Sigmoid colon (tissue), 7 donors: ENCODE results near the gene FRZB. TPM values are rescaled to one million over a fixed set of nuclear protein-coding genes. Genes with fewer than 3 reads are reported as not detected.

ENCODE experiments used
- DNase-seq: peaks from one replicate; pipeline ENCODE4 v3.0.0-alpha.2; 2019
- H3K27ac ChIP-seq, 4 donors: fragments of 200-600 bp; sonication (generic); one replicate each; pipeline ENCODE4 v1.5.1; 2016 to 2019; ENCODE audit warnings: mild to moderate bottlenecking in 1 of 4
- H3K27me3 ChIP-seq, 3 donors: fragments of 200-600 bp; sonication (generic); one replicate each; pipeline ENCODE4 v1.5.1; 2019; ENCODE audit warnings: mild to moderate bottlenecking in 1 of 3
- H3K36me3 ChIP-seq, 4 donors: fragments of 200-600 bp; sonication (generic); one replicate each; pipeline ENCODE4 v1.5.1; 2016 to 2019
- H3K4me1 ChIP-seq, 4 donors: fragments of 200-600 bp; sonication (generic); one replicate each; pipeline ENCODE4 v1.5.1; 2017 to 2019
- H3K4me3 ChIP-seq, 4 donors: fragments of 200-600 bp; sonication (generic); one replicate each; pipeline ENCODE4 v1.5.1; 2017 to 2019; ENCODE audit warnings: mild to moderate bottlenecking in 2 of 4, moderate library complexity in 1 of 4
- H3K9me3 ChIP-seq, 4 donors: fragments of 200-600 bp in 3 of 4; sonication (generic) in 3 of 4; one replicate each; pipeline versions ENCODE4 v1.5.1 to v1.6.1; 2013 to 2019
- CTCF ChIP-seq, 4 experiments: fragments of 450-650 bp in 3 of 4; fragments of 200-600 bp in 1 of 4; IDR thresholded peaks; one replicate each; pipeline ENCODE4 v1.5.1; 2016 to 2019; ENCODE audit warnings: antibody characterized with exemption in 4 of 4, mild to moderate bottlenecking in 3 of 4, moderate library complexity in 2 of 4
- EP300 ChIP-seq, 4 donors: sonication (generic); formaldehyde crosslinking; IDR thresholded peaks; one replicate each; pipeline ENCODE4 v1.6.1; 2017; ENCODE audit warnings: antibody characterized with exemption in 4 of 4
- POLR2A ChIP-seq, 2 donors: fragments of 450-650 bp; IDR thresholded peaks; one replicate each; pipeline ENCODE4 v1.6.1; 2016; ENCODE audit warnings: antibody characterized with exemption in 2 of 2, mild to moderate bottlenecking in 2 of 2, moderate library complexity in 2 of 2
- POLR2AphosphoS5 ChIP-seq, 4 donors: sonication (generic); formaldehyde crosslinking; IDR thresholded peaks; one replicate each; pipeline ENCODE4 v1.6.1; 2017; ENCODE audit warnings: antibody characterized with exemption in 4 of 4
- WGBS, 2 donors: extraction: QIAGEN DNeasy Blood & Tissue Kit; methylation state at CpG; one replicate each; pipeline ENCODE4 v1.1.7; 2013; 5-methylcytosine and 5-hydroxymethylcytosine counted together
- intact Hi-C: fragments of 100-400 bp; cut with DNase I; formaldehyde crosslinking; loops from one replicate; pipeline ENCODE4 v1.15.1; 2023
- polyA plus RNA-seq, 3 donors: library from polyadenylated mRNA; stranded (reverse); fragments of 200-250 nt; gene quantifications; one replicate each; pipeline ENCODE4 v1.2.3, GENCODE V29; 2013
- total RNA-seq, 4 donors: library from RNA; depleted of rRNA; stranded (reverse); fragments of >200 nt; gene quantifications; one replicate each; pipeline ENCODE4 v1.1.0, GENCODE V29; 2016
- donor health status: healthy with polysubstance abuse.
- donor health status: Bipolar disorder and iron deficiency.
- donor health status: healthy.

Gene FRZB
- total and polyA plus RNA-seq, 7 donors = 3.7 to 14.7 (median 8.2) TPM

- peaks cover 0 to 8% (median 0%) of the 10 kb centered on the region in 4 donors for H3K36me3 ChIP-seq
- TF ChIP-seq POLR2A (IDR thresholded peaks at IDR 0.05) = no peak
- DNase-seq = no peak
- H3K4me3 ChIP-seq = no peak overlapping the region
- H3K4me1 ChIP-seq = peaks cover 0 to 8% (median 4%) of the 10 kb centered on the region in 4 donors
- H3K27me3 ChIP-seq = no peaks in the 10 kb centered on the region
- intact Hi-C loops = no loop called here
- H3K9me3 ChIP-seq = no peaks in the 10 kb centered on the region
- no peak overlapping the region for H3K27ac ChIP-seq
Measured at GRCh38 chr2:182906454-182906853, 40.0 kb upstream of the FRZB start.

GRCh38 chr2:182904844-182905243 is 38.4 kb upstream of the FRZB start:
- no peak overlapping the region for H3K27ac ChIP-seq
- peaks cover 0 to 8% (median 4%) of the 10 kb centered on the region in 4 donors for H3K4me1 ChIP-seq
- no peaks in the 10 kb centered on the region for H3K36me3 ChIP-seq
- H3K9me3 ChIP-seq = no peaks in the 10 kb centered on the region
- no peak overlapping the region for H3K4me3 ChIP-seq
- WGBS, 2 donors = 67 to 91% methylated on average over 1 of the region's 1 CpG
- no peak for DNase-seq
- no peak for TF ChIP-seq EP300 (IDR thresholded peaks at IDR 0.05)
- no peak for TF ChIP-seq POLR2A (IDR thresholded peaks at IDR 0.05)
- no peak for TF ChIP-seq CTCF (IDR thresholded peaks at IDR 0.05)
- TF ChIP-seq POLR2AphosphoS5 (IDR thresholded peaks at IDR 0.05) = no peak
- intact Hi-C loops = no loop called here
- H3K27me3 ChIP-seq = no peaks in the 10 kb centered on the region

GRCh38 chr2:182903566-182903965 is 37.1 kb upstream of the FRZB start:
- no peak for TF ChIP-seq POLR2A (IDR thresholded peaks at IDR 0.05)
- TF ChIP-seq POLR2AphosphoS5 (IDR thresholded peaks at IDR 0.05) = peak in 1 of 4 donors; percentile 28
- no peak for TF ChIP-seq EP300 (IDR thresholded peaks at IDR 0.05)

GRCh38 chr2:182901748-182902147 is 35.3 kb upstream of the FRZB start:
- Histone ChIP-seq H3K4me3 (no peak overlapping the region), H3K9me3 (no peaks in the 10 kb centered on the region), H3K27me3 (no peaks in the 10 kb centered on the region), H3K4me1 (peaks cover 0 to 8% (median 4%) of the 10 kb centered on the region in 4 donors), H3K27ac (no peak overlapping the region), H3K36me3 (no peaks in the 10 kb centered on the region)
- DNase-seq = no peak
- TF ChIP-seq CTCF (IDR thresholded peaks at IDR 0.05) (no peak), POLR2A (IDR thresholded peaks at IDR 0.05) (no peak), EP300 (IDR thresholded peaks at IDR 0.05) (no peak), POLR2AphosphoS5 (IDR thresholded peaks at IDR 0.05) (peak in 1 of 4 donors; percentile 20)
- WGBS, 2 donors = 97% methylated on average over 6 of the region's 6 CpGs
- intact Hi-C loops = no loop called here

More at GRCh38 chr2:182903566-182903965, 37.1 kb upstream of the FRZB start:
- DNase-seq = no peak
- intact Hi-C loops = no loop called here
- Histone ChIP-seq H3K4me3 (no peak overlapping the region), H3K27me3 (no peaks in the 10 kb centered on the region), H3K36me3 (no peaks in the 10 kb centered on the region), H3K27ac (peak overlapping the region in 1 of 4 donors; percentile 42), H3K4me1 (peaks cover 0 to 8% (median 4%) of the 10 kb centered on the region in 4 donors), H3K9me3 (no peaks in the 10 kb centered on the region)
- 86 to 89% methylated on average over 2 of the region's 2 CpGs for WGBS, 2 donors

GRCh38 chr2:182898718-182899117 is 32.3 kb upstream of the FRZB start:
- no peaks in the 10 kb centered on the region for H3K36me3 ChIP-seq
- H3K9me3 ChIP-seq = no peaks in the 10 kb centered on the region
- no peak for DNase-seq
- 56 to 80% methylated on average over 1 of the region's 1 CpG for WGBS, 2 donors
- no peaks in the 10 kb centered on the region for H3K27me3 ChIP-seq
- no peak overlapping the region for H3K27ac ChIP-seq
- TF ChIP-seq POLR2AphosphoS5 (IDR thresholded peaks at IDR 0.05) (no peak), CTCF (IDR thresholded peaks at IDR 0.05) (no peak), POLR2A (IDR thresholded peaks at IDR 0.05) (no peak), EP300 (IDR thresholded peaks at IDR 0.05) (no peak)
- H3K4me1 ChIP-seq = peaks cover 0 to 6% (median under 1%) of the 10 kb centered on the region in 4 donors
- intact Hi-C loops = no loop called here
- H3K4me3 ChIP-seq = no peak overlapping the region

- Histone ChIP-seq H3K9me3 (no peaks in the 10 kb centered on the region), H3K4me1 (no peaks in the 10 kb centered on the region), H3K27ac (no peak overlapping the region), H3K4me3 (no peak overlapping the region), H3K27me3 (no peaks in the 10 kb centered on the region), H3K36me3 (no peaks in the 10 kb centered on the region)
- TF ChIP-seq CTCF (IDR thresholded peaks at IDR 0.05) (no peak), POLR2AphosphoS5 (IDR thresholded peaks at IDR 0.05) (no peak), POLR2A (IDR thresholded peaks at IDR 0.05) (no peak), EP300 (IDR thresholded peaks at IDR 0.05) (no peak)
- WGBS, 2 donors = 89 to 90% methylated on average over 1 of the region's 1 CpG
- intact Hi-C loops = no loop called here
- DNase-seq = no peak
Measured at GRCh38 chr2:182897137-182897536, 30.7 kb upstream of the FRZB start.
